DMS79 (cell line): Measurements from ENCODE around the gene RTL10.
A peak's percentile ranks its signal among the peaks of the same experiment; 100 is the strongest.

ENCODE experiments used
- DNase-seq: peaks from one replicate; lab custom pipeline; 2025; lab: John Stamatoyannopoulos, UW

The RTL10 gene

DNA sequence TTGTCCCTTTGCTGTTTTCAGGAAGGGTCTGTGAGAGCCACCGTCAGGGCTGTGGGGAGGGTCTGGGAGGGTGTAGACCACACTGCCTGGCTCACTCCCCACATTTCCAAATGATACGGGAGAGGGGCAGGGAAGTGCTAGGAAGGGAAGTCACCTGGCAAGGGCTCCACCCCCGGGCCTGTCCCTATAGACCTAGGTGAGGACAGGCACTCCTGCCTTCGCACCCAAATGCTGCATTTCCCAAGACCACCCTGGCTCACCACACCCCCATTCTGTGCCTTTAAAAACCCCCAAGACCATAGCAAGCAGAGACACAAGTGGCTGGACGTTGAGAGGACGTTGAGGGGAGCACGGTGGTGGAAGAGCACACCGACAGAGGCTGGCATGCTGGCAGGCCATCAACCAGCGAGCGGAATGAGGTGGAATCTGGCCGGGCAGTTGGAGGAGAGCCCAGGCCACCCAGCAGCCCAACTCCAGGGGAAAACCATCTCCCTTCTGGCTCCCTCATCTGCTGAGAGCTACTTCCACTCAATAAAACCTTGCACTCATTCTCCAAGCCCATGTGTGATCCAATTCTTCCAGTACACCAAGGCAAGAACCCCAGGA is 45.7 kb downstream of the RTL10 start:
- no peak for DNase-seq

DNA sequence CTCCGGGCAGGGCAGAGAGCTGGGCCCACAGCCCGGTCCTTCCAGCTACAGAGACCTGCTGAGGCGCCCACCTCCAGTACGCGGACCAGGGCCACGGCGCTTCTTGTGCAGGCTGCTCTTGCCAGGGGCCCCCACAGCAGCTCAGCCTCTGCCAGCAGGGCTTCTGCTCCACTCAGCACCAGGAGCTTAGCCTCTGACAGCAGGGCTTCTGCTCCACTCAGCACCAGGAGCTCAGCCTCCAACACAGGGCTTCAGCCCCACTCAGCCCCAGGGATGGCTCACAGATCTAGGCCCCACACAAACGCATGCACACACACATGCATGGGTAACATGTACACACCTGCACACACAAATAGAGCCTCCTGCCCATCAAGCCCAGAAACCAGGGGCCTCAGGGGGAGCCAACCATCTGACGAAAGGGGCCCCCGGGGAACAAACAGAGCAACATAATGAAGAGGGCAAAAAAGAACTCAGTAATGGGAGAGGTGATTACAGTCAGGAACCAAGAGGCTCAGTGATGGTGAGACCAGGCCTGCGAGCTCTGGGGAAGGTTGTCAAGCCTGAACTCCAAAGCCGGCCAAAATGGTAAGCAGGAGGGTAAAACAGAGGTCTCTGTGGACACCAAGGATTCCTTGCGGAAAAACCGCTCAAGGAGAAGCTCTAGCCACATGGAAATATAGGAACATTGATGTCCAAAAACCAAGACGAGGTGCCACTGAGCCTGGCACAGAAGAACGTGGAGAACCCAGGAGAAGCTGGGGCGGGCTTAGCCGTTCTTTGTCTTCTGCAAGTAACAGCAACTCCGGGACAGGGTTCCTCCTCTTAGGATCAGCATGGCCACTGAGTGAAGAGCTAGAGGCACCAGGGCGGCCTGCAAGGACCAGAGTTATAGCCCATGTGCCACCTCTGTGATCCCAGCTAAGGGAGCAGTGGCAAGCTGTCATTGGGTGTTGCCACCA is 46.5 kb downstream of the RTL10 start:
- no peak for DNase-seq

- no peak for DNase-seq
Observed at GRCh38 chr22:19807161-19807913, 47.3 kb downstream of the RTL10 start.

GRCh38 chr22:19806213-19807160 is 48.2 kb downstream of the RTL10 start:
- DNase-seq: peak; percentile 75

GRCh38 chr22:19805821-19806212 is 48.9 kb downstream of the RTL10 start:
- DNase-seq: no peak
